Sigmoid colon (tissue), 7 donors: ENCODE data around the gene KRTAP9-7. TPM values are rescaled to one million over a fixed set of nuclear protein-coding genes. Genes with fewer than 3 reads are reported as not detected.

Source experiments
- DNase-seq: peaks from one replicate; pipeline ENCODE4 v3.0.0-alpha.2; 2019
- H3K27ac ChIP-seq, 4 donors: fragments of 200-600 bp; sonication (generic); one replicate each; pipeline ENCODE4 v1.5.1; 2016 to 2019; ENCODE audit warnings: mild to moderate bottlenecking in 1 of 4
- H3K27me3 ChIP-seq, 3 donors: fragments of 200-600 bp; sonication (generic); one replicate each; pipeline ENCODE4 v1.5.1; 2019; ENCODE audit warnings: mild to moderate bottlenecking in 1 of 3
- H3K36me3 ChIP-seq, 4 donors: fragments of 200-600 bp; sonication (generic); one replicate each; pipeline ENCODE4 v1.5.1; 2016 to 2019
- H3K4me1 ChIP-seq, 4 donors: fragments of 200-600 bp; sonication (generic); one replicate each; pipeline ENCODE4 v1.5.1; 2017 to 2019
- H3K4me3 ChIP-seq, 4 donors: fragments of 200-600 bp; sonication (generic); one replicate each; pipeline ENCODE4 v1.5.1; 2017 to 2019; ENCODE audit warnings: mild to moderate bottlenecking in 2 of 4, moderate library complexity in 1 of 4
- H3K9me3 ChIP-seq, 4 donors: fragments of 200-600 bp in 3 of 4; sonication (generic) in 3 of 4; one replicate each; pipeline versions ENCODE4 v1.5.1 to v1.6.1; 2013 to 2019
- EP300 ChIP-seq, 4 donors: sonication (generic); formaldehyde crosslinking; IDR thresholded peaks; one replicate each; pipeline ENCODE4 v1.6.1; 2017; ENCODE audit warnings: antibody characterized with exemption in 4 of 4
- POLR2A ChIP-seq, 2 donors: fragments of 450-650 bp; IDR thresholded peaks; one replicate each; pipeline ENCODE4 v1.6.1; 2016; ENCODE audit warnings: antibody characterized with exemption in 2 of 2, mild to moderate bottlenecking in 2 of 2, moderate library complexity in 2 of 2
- POLR2AphosphoS5 ChIP-seq, 4 donors: sonication (generic); formaldehyde crosslinking; IDR thresholded peaks; one replicate each; pipeline ENCODE4 v1.6.1; 2017; ENCODE audit warnings: antibody characterized with exemption in 4 of 4
- WGBS, 2 donors: extraction: QIAGEN DNeasy Blood & Tissue Kit; methylation state at CpG; one replicate each; pipeline ENCODE4 v1.1.7; 2013; 5-methylcytosine and 5-hydroxymethylcytosine counted together
- intact Hi-C: fragments of 100-400 bp; cut with DNase I; formaldehyde crosslinking; loops from one replicate; pipeline ENCODE4 v1.15.1; 2023
- polyA plus RNA-seq, 3 donors: library from polyadenylated mRNA; stranded (reverse); fragments of 200-250 nt; gene quantifications; one replicate each; pipeline ENCODE4 v1.2.3, GENCODE V29; 2013
- total RNA-seq, 4 donors: library from RNA; depleted of rRNA; stranded (reverse); fragments of >200 nt; gene quantifications; one replicate each; pipeline ENCODE4 v1.1.0, GENCODE V29; 2016
- TF ChIP-seq, protein P1 (sequence below), 4 experiments: fragments of 450-650 bp in 3 of 4; fragments of 200-600 bp in 1 of 4; IDR thresholded peaks; one replicate each; pipeline ENCODE4 v1.5.1; 2016 to 2019; ENCODE audit warnings: antibody characterized with exemption in 4 of 4, mild to moderate bottlenecking in 3 of 4, moderate library complexity in 2 of 4
- donor health status: healthy with polysubstance abuse.
- donor health status: Bipolar disorder and iron deficiency.
- donor health status: healthy.

Gene KRTAP9-7
- total and polyA plus RNA-seq, 7 donors, result not detected

DNA sequence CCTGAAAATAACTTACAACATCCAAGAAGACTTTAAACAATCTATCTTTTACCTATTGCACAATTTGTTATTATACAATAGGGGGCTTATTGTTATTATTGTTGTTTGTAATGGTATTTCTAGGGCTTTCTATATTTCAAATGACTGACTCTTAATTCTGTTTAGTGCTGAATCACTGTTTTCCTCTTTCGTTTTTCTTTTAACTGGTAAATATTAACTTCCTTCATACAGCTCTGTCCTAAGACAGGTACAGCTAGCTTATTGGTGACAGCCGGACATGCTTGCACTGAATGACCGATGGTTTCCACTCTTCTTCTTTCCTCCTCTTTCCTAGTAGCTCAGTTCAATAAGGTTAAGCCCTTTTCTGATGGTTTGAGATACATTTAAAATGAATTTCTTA is 11.6 kb downstream of the KRTAP9-7 start:
- no peaks in the 10 kb centered on the region for H3K36me3 ChIP-seq
- DNase-seq, result no peak
- no peak overlapping the region for H3K27ac ChIP-seq
- H3K4me1 ChIP-seq, result peaks cover 0 to 7% (median 3%) of the 10 kb centered on the region in 4 donors
- 28 to 58% methylated on average over 3 of the region's 3 CpGs for WGBS, 2 donors
- H3K27me3 ChIP-seq, result no peaks in the 10 kb centered on the region
- no peaks in the 10 kb centered on the region for H3K9me3 ChIP-seq
- no peak for TF ChIP-seq POLR2A (IDR thresholded peaks at IDR 0.05)
- TF ChIP-seq POLR2AphosphoS5 (IDR thresholded peaks at IDR 0.05), result no peak
- no peak overlapping the region for H3K4me3 ChIP-seq
- intact Hi-C loops, result no loop called here

DNA sequence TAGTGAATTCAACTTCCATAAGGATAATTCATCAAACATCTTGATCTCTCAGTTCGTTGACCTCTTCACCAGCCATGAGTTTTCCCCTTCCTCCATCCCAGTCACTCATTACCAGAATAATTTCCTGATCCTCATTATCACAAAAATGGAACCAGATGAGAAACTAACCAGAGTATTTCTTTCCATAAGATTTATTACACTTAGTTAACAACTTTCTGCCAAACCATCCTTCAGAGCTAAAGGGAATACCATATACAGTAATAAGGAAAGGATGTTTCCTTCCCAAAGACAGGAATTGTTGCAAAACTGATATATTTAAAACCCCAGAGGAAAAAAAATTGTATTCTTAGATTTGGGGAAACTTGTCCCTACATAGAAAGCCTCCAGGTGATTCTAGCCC is 18.5 kb downstream of the KRTAP9-7 start:
- WGBS, 2 donors, result 87 to 92% methylated on average over 1 of the region's 1 CpG
- no peak for TF ChIP-seq POLR2AphosphoS5 (IDR thresholded peaks at IDR 0.05)
- no peak for TF ChIP-seq EP300 (IDR thresholded peaks at IDR 0.05)
- TF ChIP-seq, protein P1, sequence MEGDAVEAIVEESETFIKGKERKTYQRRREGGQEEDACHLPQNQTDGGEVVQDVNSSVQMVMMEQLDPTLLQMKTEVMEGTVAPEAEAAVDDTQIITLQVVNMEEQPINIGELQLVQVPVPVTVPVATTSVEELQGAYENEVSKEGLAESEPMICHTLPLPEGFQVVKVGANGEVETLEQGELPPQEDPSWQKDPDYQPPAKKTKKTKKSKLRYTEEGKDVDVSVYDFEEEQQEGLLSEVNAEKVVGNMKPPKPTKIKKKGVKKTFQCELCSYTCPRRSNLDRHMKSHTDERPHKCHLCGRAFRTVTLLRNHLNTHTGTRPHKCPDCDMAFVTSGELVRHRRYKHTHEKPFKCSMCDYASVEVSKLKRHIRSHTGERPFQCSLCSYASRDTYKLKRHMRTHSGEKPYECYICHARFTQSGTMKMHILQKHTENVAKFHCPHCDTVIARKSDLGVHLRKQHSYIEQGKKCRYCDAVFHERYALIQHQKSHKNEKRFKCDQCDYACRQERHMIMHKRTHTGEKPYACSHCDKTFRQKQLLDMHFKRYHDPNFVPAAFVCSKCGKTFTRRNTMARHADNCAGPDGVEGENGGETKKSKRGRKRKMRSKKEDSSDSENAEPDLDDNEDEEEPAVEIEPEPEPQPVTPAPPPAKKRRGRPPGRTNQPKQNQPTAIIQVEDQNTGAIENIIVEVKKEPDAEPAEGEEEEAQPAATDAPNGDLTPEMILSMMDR (IDR thresholded peaks at IDR 0.05), result no peak
- no peak for TF ChIP-seq POLR2A (IDR thresholded peaks at IDR 0.05)

DNA sequence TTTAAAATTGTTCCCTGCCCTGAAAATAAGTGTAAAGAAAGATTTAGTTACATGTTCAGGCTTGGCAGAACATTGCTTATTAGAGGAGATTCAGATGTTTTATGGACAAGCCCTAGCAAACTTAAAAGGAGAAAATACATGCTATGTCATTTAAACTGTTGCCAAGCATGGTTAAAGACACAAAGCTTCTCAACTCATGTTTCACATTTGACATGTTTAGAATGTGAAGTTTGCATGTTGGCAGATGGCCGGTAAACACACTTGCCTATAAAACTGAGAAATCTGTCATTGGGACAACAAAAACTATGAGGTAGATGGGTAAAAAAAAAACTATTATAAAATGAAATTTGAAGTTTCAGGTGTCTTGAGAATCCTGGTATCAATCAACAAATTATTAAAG is 21.3 kb downstream of the KRTAP9-7 start:
- 49 to 71% methylated on average over 1 of the region's 1 CpG for WGBS, 2 donors
- Histone ChIP-seq H3K27me3 (no peaks in the 10 kb centered on the region), H3K4me3 (no peak overlapping the region), H3K4me1 (no peaks in the 10 kb centered on the region), H3K27ac (no peak overlapping the region), H3K9me3 (no peaks in the 10 kb centered on the region), H3K36me3 (no peaks in the 10 kb centered on the region)
- TF ChIP-seq, protein P1 (IDR thresholded peaks at IDR 0.05), result no peak
- TF ChIP-seq POLR2A (IDR thresholded peaks at IDR 0.05) (no peak), POLR2AphosphoS5 (IDR thresholded peaks at IDR 0.05) (no peak), EP300 (IDR thresholded peaks at IDR 0.05) (no peak)
- intact Hi-C loops, result no loop called here
- DNase-seq, result no peak

More for the DNA sequence above, 18.5 kb downstream of the KRTAP9-7 start:
- Histone ChIP-seq H3K4me3 (no peak overlapping the region), H3K36me3 (no peaks in the 10 kb centered on the region), H3K27me3 (no peaks in the 10 kb centered on the region), H3K9me3 (no peaks in the 10 kb centered on the region), H3K4me1 (no peaks in the 10 kb centered on the region), H3K27ac (no peak overlapping the region)
- no peak for DNase-seq
- intact Hi-C loops, result no loop called here

DNA sequence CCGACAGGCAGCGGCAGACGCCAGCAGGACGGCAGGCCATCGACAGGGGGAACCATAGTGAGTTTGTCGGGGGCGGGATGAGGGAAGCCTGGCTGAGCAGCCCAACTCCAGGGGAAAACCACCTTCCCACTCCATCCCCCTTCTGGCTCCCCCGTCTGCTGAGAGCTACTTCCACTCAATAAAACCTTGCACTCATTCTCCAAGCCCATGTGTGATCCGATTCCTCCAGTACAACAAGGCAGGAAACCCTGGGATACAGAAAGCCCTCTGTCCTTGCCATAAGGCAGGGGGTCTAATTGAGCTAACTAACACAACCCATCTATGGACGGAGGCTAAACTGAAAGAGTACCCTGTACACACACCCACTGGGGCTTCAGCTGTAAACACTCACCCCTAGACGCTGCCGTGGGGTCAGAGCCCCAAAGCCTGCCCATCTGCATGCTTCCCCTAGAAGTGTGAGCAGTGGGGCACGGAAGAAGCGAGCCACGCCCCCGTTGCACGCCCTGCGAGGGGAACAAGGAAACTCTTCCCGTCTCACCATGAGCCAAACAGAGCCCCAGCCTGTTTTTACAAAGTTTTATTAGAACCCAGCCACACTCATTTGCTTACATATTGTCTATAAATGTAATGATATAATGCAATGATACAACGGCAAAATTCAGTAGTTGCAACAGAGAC is 23.1 kb downstream of the KRTAP9-7 start:
- no peak overlapping the region for H3K4me3 ChIP-seq
- intact Hi-C loops, result no loop called here
- H3K4me1 ChIP-seq, result peaks cover 0 to 9% (median 0%) of the 10 kb centered on the region in 4 donors
- no peaks in the 10 kb centered on the region for H3K27me3 ChIP-seq
- H3K27ac ChIP-seq, result no peak overlapping the region
- TF ChIP-seq, protein P1 (IDR thresholded peaks at IDR 0.05), result no peak
- no peak for TF ChIP-seq POLR2A (IDR thresholded peaks at IDR 0.05)
- TF ChIP-seq EP300 (IDR thresholded peaks at IDR 0.05), result no peak
- no peak for TF ChIP-seq POLR2AphosphoS5 (IDR thresholded peaks at IDR 0.05)
- DNase-seq, result no peak
- 83 to 87% methylated on average over 20 of the region's 20 CpGs for WGBS, 2 donors
- H3K9me3 ChIP-seq, result no peaks in the 10 kb centered on the region
- no peaks in the 10 kb centered on the region for H3K36me3 ChIP-seq

DNA sequence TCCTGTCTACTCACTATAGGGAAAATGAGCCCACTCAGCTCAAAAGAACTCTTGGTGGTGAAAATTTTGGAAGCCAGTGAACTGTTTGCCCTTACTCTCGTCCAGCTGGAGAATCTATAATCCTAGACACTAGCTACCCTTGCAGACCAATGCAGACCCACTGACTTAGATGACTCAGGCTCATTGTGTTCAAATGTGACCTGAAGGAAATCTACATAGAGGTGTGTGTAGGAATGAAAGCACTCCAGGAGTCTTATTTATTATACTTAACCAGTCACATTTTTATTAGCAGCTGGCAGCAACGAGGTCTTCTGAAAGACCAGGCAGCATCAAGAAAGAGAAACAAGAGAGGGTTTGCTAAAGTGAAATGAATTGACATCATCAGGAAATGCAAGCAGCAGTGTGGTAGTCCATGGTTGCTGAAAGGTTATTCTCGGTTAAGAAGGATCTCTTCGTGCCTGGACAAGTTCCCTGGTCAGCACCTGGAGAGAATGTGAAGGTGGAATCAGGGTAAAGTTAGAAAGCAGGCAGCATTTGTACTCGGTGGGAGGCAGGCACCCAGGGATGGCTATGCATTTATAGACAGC is 25.8 kb downstream of the KRTAP9-7 start:
- 75 to 76% methylated on average over 5 of the region's 5 CpGs for WGBS, 2 donors
- Histone ChIP-seq H3K4me1 (peaks cover 0 to 9% (median 0%) of the 10 kb centered on the region in 4 donors), H3K27ac (no peak overlapping the region), H3K36me3 (no peaks in the 10 kb centered on the region), H3K27me3 (no peaks in the 10 kb centered on the region), H3K4me3 (no peak overlapping the region), H3K9me3 (no peaks in the 10 kb centered on the region)
- TF ChIP-seq POLR2AphosphoS5 (IDR thresholded peaks at IDR 0.05), result no peak
- no peak for TF ChIP-seq EP300 (IDR thresholded peaks at IDR 0.05)
- no peak for TF ChIP-seq POLR2A (IDR thresholded peaks at IDR 0.05)
- TF ChIP-seq, protein P1 (IDR thresholded peaks at IDR 0.05), result no peak
- intact Hi-C loops, result no loop called here
- DNase-seq, result no peak
